ENCODE measurements around the gene UBE2C.
A peak's percentile ranks its signal among the peaks of the same experiment; 100 is the strongest.

UBE2C gene

DNA sequence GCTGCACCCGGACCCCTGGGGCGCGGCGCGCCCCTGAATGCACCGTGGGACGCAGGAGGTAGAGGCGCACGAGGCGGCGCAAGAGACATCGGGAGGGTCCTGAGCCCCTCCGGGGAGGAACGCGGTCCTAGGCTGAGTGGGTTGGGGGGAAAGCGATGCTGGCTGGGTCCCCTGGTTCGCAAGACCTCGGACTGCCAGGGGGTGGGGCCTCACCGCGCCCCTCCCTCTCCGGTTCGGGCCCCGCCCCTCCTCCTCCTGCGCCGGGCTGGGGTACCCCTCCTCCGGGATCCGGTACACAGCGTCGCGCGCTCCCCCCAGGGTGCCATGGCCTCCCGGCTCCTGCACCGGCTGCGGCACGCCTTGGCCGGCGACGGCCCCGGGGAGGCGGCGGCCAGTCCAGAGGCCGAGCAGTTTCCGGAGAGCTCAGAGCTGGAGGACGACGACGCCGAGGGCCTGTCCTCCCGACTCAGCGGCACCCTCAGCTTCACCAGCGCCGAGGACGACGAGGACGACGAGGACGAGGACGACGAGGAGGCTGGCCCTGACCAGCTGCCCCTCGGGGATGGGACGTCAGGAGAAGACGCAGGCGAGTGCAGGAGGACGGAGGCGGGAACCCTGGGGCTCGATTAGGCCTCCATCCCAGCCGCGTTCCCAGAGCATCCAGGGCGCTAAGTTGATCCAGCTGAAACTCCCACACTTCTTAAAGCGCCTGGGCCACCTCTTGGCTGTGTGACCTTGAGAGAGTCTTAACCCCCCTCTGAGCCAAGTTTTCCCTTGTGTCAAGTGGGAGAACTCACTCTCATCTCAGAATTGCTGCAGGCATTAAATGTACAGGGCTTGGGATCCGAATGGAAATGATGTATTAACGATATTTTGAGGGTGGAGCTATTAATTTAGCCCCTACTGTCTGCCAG is 21.7 kb downstream of the UBE2C start:
- peak; percentile 42 to 49 for DNase-seq

DNA sequence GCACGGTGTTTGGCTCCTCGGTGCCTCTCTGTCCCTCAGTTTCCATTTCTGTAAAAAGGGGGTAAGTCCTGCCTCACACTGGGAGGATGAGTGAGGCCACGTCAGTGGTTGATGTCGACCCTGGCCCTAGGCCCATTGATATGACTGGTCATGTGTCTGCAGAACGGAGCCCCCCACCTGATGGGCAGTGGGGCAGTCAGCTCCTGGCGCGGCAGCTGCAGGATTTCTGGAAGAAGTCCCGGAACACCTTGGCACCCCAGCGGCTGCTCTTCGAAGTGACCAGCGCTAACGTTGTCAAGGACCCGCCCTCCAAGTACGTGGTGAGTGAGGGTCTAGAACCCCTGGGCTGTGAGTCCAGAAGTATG is 22.3 kb downstream of the UBE2C start:
- no peak for DNase-seq

DNA sequence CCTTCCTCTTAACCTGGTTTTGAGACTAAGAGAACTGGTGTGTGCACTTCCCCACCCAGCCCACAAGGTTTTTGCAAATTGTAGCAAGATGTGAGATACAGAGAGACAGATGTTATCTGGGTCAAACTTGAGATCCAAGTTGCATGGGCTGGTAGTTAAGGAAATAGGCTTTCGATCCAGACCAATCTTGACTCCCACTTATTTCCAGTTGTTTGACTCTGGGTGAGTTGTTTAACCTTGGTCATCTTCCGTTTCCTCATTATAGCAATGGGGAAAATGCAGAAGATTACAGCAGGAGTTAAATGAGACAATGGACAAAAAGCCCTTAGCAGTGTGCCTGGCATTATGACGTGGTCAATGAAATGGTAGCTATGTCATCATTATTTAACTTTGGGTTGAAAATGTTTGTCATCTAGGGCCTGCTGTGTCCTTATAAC is 22.9 kb downstream of the UBE2C start:
- DNase-seq: no peak

DNA sequence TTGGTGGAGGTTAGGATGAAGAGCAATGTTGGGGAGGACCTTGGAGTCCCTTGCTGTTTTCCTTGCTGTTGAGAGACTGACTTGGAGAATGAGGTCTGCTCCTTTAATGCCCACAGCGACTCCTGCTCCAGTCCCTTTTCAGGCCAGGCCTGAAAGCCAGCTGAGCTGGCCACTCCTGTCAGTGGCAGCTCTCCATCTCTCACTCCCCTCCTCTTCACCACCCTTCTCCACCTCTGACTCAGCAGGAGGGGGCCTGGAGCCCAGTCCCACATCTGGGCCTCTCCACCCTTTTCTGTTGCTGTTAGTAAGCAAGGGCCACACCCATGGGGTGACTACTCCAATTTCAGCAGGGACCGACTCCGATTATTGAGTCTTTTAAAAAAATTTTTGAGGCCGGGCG is 23.4 kb downstream of the UBE2C start:
- no peak for DNase-seq

DNA sequence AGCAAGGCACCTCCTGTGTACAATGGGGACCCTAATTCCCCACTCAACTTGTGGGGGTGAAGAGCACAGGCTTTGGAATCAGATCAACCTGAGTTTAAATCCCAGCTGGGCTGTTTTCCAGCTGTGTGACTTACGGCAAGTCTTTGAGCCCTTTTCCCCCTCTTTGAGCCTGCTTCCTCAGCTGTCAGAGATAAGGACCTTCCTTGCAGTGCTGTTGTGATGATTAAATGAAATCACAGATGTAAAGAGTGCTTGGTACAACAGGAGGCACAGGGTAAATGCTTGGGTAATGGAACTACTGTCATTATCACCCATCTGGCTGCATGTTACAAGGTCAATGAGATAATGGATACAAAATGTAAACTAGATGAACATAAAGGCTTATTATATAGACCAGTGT is 24.4 kb downstream of the UBE2C start:
- DNase-seq: no peak

DNA sequence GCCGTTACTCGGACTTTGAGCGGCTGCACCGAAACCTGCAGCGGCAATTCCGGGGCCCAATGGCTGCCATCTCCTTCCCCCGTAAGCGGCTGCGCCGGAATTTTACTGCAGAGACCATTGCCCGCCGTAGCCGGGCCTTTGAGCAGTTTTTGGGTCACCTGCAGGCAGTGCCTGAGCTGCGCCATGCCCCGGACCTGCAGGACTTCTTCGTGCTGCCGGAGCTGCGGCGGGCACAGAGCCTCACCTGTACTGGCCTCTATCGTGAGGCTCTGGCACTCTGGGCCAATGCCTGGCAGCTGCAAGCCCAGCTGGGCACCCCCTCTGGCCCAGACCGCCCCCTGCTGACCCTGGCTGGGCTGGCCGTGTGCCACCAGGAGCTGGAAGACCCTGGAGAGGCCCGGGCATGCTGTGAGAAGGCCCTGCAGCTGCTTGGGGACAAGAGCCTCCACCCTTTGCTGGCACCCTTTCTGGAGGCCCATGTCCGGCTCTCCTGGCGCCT is 28.3 kb downstream of the UBE2C start:
- DNase-seq: no peak

DNA sequence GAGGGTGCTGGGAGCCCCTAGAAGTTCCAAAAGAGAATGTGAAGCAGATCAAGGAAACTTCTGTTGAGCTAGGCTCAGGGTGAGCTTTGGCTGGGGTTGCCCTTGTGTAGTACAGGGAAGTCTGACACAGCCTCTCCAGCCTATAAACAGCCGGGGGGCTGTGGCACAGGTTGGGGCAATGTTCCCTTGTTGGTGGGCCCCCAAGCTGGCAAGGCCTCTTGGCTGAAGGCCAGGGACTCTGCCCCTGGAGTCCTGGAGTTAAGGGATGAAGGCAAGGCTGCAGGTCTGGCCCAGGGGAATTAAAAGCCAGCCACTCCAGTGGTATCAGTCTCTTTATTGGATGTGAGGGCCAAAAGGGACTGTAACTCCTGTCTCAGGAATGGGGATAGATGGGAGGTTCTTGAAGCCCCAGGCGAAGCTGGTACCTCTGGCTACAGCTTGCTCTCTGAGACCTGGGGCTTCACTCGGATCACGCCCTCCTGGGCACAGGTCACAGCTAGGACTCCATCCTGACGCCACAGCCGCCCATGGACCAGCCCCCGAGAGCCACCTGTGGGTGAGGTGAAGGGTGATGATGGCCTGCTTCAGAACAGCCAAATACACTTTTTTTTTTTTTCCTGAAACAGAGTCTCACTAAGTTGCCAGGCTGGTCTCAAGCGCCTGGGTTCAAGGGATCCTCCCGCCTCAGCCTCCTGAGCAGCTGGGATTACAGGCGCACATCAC is 29.1 kb downstream of the UBE2C start:
- no peak for DNase-seq

DNA sequence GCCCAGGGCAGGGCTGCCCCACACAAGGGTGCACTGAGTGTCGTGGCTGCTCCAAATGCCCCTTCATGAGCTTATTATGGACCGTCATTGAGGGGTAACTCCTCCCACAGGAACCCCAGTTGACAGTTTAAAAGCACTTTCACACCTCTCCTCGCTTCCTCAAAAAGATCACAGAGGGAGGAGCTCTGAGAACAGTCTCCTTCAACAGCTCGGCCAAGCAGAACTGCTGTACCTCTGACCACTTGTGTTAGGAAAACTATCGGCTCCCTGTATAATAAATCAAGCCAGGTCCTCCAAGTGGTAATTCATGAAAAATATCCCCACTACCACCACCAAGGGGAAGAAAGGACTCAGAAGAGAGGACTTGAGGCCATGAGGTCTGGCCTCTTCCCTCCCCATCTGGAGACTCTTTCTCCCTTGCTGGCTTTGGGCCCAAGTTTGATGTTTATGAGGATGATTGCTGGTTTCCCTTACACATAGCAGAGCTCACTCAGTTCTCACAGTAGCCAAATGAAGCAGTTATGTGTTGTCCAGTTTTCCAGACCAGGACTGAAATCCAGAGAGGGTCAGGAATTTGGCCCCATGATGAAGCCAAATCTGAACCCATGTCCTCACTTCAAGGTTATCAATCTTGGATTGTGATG is 29.8 kb downstream of the UBE2C start:
- DNase-seq: no peak

DNA sequence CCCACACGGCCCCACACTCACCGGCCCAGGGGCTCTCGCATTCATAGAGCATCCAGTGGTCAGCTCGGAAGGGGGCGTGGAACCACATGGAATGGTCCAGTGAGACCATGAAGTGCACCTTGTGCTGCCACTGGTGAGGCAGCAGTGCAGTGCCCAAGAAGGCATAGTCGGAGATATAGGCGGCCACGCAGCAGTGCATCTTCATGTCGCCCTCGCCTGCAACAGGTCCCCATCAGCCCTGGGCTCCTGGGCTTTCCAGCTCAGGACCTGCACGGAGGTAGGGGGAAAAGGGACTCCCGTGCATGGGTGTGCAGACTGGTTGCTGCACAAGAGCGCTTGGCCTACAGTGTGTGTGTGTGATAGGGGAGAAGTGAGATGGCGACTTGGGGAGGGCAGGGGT is 31.1 kb downstream of the UBE2C start:
- no peak for DNase-seq

DNA sequence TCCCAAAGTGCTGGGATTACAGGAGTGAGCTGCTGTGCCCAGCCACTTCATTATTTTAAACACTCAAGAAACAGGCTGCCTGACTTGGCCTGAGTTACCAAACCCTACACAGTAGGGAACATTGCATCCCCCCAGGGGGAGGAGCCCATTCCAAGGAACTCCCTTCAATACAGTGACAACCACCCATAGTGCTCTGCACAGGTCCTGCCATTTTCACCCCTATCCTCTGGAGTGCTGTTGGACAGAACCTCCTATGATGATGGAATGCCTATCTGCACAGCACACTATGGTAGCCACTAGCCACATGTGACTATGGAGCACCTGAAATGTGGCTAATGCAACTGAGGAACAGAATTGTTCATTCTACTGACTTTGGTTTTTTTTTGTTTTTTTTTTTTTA is 33.0 kb downstream of the UBE2C start:
- no peak for DNase-seq

DNA sequence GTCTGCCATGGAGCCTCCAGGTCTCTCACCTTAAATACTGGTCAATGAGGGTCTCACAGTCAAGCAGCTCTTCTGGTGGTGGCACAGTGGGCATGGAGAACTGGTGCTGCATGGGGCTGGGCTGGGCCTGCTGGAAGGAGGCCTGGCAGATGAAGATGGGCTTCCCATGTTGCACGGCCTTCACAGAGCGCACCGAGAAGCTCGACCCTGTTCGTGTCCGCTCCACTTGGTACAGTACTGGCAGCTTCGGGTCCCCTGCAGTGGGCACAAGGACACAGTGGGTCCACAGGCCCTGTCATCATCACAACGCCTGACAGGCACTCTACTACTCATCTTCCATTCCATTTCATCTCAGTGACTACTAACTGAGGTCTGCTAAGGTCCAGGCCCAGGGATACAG is 36.0 kb downstream of the UBE2C start:
- no peak for DNase-seq

DNA sequence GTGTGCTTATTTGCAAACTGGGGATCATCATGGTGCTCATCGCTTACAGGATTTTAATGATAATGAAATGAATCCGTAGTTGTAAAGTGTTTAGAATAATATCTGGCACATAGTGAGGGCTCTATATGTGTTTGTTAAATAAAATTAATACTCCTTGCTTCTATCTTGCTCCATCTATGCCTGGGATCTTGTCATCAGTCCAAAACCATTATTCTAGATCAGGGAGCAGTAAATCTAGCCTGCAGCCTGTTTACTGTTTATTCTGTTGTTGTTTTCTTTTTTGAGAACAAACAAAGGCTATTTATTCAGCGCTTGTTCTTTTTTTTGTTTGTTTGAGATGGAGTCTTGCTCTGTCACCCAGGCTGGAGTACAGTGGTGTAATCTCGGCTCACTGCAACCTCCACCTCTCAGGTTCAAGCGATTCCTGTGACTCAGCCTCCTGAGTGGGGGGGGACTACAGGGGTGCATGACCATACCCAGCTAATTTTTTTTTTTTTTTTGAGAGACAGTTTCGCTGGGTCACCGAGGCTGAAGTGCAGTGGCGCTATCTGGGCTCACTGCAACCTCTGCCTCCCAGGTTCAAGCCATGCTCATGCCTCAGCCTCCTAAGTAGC is 36.6 kb downstream of the UBE2C start:
- DNase-seq: no peak

DNA sequence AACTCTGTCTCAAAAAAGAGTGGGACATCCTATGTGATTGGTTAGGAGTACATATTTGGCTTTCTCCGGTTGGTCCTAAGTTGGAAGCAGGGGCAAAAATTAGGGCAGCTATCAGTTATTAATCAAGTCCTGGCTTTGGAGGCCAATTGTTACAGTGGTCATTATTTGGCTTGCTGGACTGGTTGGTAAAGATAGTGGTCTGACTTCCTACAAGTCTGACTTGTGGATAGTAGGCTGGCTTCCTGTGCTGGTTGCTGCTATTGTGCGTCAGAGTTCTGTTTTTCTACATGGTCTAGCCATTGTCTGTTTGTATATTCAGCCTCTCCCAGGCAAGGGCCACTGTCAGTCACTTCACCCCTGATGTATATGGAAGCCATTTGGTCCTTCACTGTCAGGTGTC is 37.8 kb downstream of the UBE2C start:
- no peak for DNase-seq

DNA sequence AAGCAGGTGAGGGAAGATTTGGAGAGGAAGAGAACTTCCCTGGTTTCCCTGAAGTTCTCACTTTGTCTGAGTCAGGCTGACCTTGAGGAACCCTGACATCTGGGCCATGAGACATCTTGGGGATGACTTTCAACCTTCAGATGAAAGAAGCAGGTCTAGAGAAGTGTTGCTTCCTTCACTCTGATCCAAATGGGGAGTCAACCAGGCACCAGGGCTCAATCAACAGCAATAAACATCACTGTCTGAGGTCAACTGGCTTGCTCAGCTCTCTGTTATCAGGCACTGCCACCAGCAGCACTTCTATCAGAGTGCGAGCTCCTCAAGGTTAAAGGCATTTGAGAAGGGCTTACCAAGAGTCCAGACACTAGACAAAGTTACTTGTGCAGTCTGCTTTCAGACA is 38.5 kb downstream of the UBE2C start:
- DNase-seq: no peak

DNA sequence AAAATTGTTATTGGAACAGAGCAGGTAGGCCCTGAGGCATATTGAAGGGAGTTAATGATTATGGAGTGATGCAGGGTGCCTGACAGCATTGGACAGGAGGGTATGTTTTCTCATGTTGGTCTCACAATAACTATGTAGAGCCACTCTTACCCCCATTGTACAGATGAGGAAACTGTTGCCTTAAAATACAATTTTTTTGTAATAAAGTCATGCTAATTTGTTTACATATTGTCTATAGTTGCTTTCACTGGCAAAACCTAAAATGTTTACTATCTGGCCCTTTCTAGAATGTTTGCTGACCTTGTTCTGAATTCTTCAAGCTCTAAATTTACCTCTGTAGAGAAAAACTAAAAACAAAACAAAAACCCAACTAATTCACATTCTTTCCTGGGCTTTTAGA is 39.1 kb downstream of the UBE2C start:
- no peak for DNase-seq

DNA sequence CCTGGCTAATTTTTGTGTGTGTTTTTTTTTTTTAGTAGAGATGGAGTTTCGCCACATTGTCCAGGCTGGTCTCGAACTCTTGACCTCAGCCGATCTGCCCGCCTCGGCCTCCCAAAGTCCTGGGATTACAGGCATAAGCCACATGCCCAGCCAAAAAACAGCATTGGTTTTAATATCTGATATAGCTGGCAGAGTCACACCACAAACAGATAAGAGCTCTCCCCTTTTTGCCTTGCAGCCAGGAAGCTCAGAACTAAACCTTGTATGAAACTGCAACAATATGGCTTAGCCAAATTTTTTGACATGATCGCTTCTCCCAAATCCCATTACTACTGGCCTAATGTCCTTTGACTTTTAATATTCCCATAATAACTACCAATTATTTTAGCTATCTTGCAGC is 39.9 kb downstream of the UBE2C start:
- no peak for DNase-seq

DNA sequence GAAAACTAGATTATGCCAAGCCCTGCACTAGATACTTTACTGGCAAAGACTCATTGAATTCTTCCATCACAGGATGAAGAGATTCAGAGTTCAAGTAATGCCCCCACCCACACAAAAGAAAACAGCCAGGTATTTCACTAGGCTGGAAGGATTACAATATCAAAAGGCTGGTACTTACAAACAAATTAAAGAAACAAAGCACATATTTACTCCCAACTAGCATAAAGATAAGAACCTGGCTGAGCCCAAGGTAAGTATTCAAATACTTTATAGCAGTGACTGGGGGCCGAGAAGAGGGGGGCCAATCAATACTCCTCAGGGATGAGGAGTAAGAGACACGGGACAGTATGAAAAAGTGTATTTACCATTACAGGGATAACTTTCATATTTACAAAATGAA is 41.0 kb downstream of the UBE2C start:
- no peak for DNase-seq

DNA sequence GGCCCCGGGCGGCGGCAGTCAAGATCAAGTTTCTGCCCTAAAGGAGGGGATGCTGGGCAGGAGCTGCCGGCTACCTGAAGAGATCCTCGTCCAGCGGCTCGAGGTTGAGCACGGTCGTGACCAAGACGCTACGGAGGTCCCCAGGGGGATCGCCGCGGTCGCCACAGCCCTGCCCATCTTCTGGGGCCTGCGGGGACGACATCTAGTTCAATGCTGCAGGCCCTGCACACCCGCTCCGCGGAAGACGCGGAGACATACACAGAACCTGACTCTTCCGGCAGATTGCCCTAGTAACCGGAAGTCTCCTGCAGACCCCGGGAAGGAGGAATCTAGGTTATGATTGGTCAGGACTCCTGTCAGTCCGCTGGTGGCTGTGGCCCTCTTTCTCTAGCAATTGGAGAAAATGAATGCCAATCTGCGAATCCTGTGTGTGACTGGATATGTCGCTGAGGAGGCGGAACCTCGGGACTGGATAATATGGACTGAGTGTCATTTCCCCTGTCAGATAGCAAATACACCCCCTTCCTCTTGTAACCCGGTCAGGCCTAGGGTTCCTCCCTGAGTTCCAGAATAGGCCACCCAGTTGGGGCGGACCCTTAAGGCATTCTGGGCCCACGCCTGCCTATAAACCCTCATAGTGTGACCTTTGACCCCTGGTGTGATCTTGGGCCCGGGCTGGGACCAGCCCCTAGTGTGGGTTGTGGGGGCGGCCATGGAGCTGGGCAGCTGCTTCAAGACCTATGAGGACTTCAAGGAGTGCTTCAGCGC is 44.9 kb downstream of the UBE2C start, which contains the start of the genes ACOT8 and ZSWIM3:
Gene ACOT8 (minus strand): TSS at position 279 of the 768 bp plus-strand sequence. CDS start 77 bp downstream, at position 202.
Gene ZSWIM3 (plus strand): TSS at position 501 of the 768 bp plus-strand sequence. CDS start 212 bp downstream, at position 713.
- peak; percentile 74 to 95 for DNase-seq

DNA sequence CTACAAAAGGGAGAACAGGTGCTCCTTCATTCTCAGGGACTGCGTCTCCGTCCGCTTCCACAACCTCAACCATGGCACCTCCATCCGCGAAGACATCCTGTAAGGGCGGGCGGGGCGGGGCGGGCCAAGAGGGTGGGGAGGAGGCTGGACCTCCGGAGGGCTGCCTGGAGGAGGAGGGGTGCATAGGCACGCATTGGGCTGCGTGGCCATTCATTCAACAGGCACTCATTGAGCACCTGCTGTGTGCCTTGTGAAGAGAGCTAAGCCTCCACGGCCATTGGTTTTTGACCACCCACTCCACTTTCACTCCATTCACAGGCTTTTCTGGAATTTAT is 45.4 kb downstream of the UBE2C start:
- DNase-seq: no peak

DNA sequence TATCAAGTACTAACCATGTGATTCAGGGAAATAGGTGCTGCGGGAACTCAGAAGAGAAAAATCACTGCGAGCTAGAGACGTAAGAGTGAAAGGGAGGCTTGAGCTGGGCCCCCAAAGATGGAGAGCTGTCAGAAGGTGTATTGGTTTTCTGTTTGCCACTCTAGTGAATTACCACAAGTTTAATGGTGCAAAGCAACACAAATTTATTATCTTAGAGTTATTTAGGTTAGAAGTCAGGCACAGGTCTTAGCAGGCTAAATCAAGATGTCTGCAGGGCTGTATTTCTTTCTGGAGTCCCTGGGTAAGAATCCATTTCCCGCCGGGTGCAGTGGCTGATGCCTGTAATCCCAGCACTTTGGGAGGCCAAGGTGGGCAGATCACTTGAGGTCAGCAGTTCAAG is 47.5 kb downstream of the UBE2C start:
- no peak for DNase-seq

DNA sequence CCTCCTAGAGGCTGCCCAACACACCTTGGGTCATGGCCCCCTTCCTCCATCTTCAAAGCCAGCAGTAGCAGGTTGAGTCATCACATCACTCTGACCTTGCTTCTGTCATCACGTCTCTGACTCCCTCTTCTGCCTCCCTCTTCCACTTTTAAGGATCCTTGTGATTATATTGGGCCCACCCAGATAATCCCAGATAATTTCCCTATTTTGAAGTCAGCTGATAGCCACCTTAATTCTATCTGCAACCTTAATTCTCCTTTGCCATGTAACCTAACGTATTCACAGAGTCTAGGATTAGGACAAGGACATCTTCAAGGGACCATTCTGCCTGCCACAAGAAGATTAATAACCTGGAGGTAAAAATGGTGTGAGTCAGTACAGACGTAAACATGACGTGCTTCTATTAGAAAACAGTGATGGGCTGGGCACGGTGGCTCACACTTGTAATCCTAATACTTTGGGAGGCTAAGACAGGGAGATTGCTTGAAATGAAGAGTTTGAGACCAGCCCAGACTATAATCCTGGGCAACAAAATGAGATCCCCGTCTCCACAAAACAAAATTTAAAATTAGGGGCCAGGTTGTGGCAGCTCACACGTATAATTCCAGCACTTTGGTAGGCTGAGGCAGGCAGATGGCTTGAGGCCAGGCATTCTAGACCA is 48.2 kb downstream of the UBE2C start:
- no peak for DNase-seq

Data from stimulated activated CD4-positive, alpha-beta T cell treated with anti-CD3 and anti-CD28 coated beads, Interleukin-4, amount 100 ng/mL, for 4 hours (primary cell).